Activated T-helper 9 cell treated with anti-CD3 and anti-CD28 coated beads, Interleukin-2, amount 50 U/mL, for 16 hours (primary cell): ENCODE data around the gene UBL7.
"Not testable (repeated sequence)": the region's sequence is repeated elsewhere in the genome, so short reads cannot be mapped to it uniquely, and the experiment has no call there.

ENCODE experiments used
- DNase-seq: peaks from one replicate; pipeline ENCODE4 v3.0.0-alpha.2; 2020; ENCODE audit warnings: low read depth

The UBL7 gene, protein sequence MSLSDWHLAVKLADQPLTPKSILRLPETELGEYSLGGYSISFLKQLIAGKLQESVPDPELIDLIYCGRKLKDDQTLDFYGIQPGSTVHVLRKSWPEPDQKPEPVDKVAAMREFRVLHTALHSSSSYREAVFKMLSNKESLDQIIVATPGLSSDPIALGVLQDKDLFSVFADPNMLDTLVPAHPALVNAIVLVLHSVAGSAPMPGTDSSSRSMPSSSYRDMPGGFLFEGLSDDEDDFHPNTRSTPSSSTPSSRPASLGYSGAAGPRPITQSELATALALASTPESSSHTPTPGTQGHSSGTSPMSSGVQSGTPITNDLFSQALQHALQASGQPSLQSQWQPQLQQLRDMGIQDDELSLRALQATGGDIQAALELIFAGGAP

DNA sequence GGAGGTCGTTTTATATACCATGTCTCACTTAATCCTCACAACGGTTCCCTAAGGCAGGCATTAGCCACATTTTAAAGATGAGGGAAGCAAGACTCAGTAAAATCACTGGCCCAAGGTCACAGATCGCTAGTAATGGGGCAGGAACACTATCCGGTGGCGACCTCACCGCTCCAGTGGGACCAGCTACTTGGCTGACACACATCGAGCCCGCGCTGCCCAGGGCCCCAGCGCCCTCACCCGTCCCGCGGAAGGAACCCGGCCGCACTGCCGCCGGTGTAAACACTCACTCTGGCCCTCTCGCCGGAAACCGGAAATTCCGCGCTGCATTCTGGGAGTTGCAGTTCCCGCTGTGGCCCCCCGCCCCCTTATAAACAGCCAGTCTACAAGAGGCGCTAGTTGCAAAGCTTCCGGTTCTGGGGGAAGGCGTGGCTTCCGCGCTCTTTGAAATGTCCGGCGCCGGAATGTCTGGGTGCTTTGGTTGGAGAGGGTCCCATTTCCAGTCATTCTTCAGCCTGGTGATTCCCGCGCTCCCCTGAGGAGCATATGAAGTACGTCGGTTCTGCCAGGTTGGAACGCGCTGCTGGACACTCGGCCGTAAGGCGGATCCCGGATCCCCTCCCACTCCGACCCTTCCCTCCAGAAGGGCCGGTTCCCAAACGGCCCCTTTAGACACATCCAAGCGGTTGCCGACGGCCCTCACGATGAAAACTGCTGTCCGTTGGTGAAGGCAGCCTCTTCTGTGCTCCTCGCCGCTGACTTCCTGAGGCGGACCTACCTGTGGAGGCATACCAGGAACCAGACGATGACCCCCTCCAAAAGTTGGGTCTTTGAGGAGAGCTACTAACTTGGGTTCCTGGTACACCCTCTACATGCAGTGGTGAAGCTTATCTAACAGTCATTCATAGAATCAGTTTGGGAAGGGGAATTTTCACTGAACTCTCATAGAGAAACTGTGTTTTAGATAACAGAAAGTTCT lies at the start of gene UBL7:
UBL7 (minus strand) TSS at position 290 of the 976 bp plus-strand sequence. CDS start 2,293 bp downstream, outside the sequence.
- DNase-seq: peak; percentile 95

DNA sequence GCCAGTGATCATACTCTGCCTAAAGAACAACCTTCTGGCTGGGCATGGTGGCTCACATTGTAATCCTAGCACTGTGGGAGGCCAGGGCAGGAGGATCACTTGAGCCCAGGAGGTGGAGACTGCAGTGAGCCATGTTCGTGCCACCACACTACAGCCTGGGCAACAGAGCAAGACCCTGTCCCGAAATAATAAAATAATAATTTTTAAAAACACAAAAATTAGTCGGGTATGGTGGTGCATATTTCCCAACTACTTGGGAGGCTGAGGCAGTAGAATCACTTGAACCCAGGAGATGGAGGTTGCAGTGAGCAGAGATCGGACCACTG lies 45.5 kb upstream of the UBL7 start:
- DNase-seq: no peak

DNA sequence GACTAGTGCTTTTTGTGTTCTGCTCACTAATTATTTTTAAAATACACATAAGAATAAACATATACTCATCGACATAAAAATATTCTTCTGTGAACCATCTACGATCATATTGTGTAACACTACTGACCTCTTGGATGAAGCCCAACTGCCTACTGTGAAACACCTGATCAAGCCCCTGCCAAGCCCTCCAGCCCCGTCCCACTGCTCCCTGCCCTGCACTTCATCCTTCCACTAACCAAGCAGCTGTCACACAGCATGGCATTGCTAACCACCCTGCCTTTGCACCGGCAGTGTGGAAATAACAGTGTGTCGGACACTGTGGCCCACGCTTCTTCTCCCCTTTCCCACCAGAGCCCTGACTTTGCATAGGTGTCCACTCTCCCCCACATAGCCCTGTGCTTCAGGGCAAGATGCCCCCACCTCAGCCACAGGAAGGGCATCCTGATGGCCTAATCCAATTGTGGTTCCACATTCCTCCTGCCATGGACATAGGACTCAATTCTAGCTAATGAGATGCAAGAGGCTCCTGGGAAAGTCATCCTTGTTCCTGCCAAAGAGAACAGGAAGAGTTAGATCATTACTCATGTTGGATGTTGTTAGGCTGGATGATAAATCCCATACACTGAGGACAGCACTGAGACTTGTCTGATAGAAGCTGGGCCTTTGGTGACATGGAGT lies 45.0 kb upstream of the UBL7 start:
- no peak for DNase-seq

DNA sequence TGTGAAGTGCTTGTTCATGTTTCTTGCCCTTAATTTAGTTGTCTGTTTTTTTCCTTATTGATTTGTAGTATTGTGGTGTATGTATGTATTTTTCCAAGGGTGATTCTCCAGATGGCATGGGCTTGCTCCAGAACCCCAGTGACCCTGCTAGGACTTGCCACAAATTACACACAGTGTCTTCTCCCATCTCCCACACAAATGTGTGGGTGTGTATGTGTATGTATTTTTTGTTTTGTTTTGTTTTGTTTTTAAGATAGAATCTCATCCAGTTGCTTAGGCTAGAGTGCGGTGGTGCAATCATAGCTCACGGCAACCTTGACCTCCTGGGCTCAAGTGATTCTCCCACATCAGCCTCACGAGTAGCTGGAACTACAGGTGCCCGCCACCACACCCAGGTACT lies 43.9 kb upstream of the UBL7 start:
- no peak for DNase-seq

DNA sequence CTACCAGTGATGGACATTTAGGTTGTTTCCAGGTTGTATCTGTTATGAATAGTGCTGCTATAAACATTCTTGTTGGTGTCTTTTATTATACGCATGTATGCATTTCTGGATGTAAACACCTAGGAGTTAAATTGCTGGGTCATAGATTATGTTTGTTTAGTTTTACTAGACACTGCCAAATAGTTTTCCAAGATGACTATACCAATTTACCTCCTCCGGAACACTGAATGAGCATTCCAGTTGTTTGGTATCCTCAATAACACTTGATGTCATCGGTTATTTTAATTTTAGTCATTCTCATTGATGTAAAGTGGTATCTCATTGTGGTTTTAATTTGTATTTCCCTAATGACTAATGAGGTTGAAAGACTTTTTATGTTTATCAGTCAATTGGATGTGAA lies 43.5 kb upstream of the UBL7 start:
- DNase-seq: no peak

DNA sequence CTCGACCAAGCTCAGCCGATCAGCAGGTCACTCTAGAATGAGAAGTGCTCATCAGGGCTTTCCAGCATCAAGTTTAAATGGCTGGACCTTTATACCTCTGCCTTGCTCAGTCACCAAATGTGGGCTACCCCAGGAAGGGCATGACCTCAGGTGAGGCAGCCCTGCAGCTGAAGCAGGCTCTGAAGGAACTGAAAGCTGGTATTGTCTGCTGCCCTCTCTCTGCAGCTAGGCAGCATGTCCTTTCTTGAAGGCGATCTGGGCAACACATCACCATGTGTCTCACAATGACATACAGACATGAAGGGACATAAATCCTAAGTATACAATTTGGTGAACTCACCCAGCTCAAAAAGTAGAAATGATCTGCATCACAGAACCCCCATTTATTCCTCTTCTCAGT lies 41.3 kb upstream of the UBL7 start:
- DNase-seq: no peak

DNA sequence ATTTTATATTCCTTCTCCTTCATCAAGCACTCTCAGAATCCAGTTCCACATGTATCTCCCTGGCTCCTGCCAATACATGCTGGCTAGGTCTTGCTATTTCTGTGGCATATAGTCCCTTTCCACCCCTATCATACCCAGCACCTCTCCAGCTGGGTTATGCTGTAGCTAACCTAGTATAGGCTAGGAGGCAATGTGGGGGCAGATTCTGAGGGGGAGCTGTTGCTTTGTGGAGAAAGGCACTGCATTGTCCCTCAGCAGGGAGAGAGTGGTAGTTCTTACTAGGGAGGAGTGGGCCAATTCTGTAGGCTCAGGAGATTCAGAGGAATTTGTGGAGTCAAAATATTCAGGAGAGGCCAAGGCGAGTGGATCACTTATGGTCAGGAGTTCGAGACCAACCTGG lies 39.4 kb upstream of the UBL7 start:
- no peak for DNase-seq

DNA sequence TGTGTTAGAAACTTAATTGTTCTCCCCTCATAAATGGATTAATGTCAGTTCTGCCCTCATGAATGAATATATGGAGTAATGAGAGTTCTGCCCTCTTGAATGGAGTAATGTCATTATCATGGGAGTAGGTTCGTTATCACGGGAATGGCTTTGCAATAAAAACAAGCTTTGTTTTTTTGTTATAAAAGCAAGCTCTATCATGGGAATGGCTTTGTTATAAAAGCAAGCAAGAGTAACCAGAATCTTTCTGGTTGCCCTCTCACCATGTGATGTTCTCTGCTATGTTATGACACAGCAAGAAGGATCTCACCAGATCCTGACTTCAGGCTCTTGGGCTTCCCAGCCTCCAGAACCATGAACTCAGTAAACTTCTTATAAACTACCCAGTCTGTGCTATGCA lies 38.4 kb upstream of the UBL7 start:
- no peak for DNase-seq

DNA sequence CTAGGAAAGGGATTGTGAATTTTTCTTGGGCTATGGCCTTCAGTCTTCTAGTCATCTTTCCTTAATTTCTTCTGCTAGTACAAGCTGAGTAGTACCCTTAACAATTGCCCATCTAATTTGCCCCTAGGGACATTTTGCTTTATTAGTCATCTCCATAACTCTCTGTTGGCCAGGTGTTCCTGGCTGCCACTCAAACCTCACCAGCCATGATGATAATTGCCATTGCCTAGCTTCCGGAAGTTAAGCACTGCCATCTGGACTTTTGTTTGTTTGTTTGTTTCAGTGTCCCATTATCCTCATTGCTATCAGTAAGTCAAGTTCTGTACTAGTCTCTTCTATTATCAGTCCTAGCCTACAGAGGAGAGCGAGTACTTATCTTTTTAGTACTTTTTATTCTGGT lies 36.6 kb upstream of the UBL7 start:
- DNase-seq: no peak

DNA sequence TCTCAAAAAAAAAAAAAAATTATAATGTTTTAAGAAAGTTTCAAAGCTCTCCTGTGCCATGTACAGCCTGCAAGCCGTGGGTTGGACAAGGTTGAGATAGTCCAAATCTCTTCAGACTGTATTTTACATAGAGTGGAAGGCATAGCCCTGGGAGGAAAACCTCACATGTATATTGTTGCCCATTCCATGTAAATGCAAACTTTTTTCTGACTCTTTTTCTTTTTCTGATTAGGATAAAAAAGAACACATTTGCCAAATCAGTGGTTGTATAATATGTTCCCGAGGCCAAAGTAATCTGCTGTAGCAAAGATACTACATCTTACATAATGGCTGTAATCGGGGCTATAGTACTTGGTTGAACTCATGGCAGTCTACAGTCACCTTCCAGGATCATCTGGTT lies 35.7 kb upstream of the UBL7 start:
- DNase-seq: no peak

DNA sequence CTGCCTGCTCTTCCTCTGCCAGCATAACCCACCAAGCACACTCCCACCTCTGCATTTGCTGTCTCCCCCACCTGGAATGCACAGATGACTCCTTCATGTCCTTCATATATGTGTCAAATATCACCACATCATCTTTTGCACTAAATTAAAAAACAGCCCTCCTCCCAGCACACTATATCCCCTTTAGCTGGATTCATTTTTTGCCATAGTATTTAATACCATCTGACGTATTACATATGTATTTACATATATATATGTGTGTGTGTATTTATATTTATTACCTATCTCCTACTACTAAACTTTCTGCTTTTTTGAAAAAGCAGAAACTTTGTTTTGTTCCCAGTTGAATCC lies 29.4 kb upstream of the UBL7 start:
- DNase-seq: no peak

DNA sequence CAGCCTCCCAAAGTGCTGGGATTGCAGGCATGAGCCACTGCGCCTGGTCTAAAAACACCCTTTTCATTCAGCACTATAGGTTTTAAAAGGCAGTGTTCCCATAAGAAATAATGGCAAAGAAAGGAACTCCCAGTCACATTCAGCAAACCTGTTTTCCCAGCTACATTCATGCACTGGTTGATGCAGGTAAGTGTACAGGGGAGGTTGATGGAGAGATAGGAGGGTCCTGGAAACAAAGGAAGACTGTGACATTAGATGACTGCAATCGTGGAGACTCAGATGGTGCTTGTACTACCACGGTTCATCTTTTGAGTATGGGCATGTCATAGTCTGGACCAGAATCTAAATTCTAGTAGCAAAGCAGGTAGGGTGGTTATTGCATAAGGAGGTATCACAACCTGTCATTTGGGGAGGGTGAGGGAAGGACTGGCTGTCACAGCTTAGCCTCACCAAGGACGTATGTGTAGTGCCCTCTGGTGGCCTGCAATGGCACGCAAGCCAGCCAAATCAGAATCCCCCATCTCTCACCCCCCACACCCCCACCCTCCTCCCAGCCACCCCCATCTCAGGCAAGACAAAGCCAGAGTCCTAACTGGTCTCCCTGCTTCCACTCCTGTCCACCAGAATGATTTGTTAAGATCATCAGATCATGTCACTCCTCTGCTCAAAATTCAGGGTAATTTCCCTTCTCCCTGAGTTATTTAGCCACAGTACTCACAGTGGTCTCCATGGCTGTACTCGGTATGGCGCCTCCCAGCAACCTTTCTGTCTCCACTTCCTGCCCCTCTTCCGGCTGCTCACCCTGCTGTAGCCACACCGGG lies 28.8 kb upstream of the UBL7 start:
- DNase-seq: peak; percentile 49

DNA sequence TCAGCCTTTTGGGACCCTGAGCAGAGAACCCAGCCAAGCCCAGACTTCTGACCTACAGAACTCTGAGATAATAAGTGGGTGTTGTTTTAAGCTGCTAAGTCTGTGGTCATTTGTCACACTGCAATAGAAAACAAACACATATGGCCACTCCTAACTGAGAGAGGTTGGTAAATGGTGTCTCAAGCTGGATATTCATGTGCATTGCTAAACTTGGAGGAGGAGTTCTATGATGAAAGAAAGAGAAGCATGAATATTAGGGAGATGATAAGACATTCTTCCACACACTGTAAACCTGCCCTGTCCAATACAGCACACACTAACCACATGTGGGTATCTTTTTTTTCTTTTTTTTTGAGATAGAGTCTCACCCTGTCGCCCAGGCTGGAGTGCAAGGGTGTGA lies 27.8 kb upstream of the UBL7 start:
- DNase-seq: no peak

DNA sequence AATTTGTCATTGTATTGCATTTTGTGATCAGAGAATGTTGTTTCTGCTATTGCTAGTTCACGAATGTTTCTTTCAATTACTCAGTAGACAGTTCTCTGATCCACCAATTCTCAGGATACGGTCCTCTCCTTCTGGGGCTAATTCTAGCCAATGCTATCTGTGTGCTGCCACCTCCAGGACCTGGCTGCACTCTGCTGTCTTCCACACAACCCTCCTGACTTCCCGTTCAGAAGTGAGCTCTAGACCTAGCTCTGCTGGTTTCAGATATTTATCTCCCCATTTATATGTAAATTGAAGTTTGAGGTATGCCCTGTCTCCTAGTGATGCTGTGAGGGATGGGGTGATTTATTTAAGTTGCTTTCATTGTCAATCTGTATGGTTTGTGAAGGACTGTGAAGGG lies 21.7 kb upstream of the UBL7 start:
- DNase-seq: no peak

DNA sequence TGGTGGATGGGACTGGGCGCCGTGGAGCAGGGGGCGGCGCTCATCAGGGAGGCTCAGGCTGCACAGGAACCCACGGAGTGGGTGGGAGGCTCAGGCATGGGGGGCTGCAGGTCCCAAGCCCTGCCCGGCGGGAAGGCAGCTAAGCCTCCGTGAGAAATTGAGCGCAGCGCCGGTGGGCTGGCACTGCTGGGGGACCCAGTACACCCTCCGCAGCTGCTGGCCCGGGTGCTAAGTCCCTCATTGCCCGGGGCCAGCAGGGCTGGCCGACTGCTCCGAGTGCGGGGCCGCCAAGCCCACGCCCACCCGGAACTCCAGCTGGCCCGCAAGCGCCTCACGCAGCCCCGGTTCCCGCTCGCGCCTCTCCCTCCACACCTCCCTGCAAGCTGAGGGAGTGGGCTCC lies 19.4 kb upstream of the UBL7 start:
- DNase-seq: not testable (repeated sequence)

DNA sequence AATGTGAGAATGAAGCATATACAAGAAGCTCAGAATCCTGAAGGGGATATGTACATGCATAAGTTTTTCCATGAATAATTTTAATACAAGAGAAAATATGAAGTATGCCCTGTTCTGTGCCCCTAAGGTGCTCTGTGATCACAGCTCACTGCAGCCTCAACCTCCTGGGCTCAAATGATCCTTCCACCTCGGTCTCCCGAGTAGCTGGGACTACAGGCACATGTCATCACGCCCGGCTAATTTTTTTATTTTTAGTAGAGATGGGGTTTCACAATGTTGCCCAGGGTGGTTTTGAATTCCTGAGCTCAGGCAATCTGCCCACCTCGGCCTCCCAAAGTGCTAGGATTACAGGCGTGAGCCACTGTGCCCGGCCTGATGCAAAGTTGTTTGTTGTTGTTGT lies 10.7 kb upstream of the UBL7 start:
- not testable (repeated sequence) for DNase-seq

DNA sequence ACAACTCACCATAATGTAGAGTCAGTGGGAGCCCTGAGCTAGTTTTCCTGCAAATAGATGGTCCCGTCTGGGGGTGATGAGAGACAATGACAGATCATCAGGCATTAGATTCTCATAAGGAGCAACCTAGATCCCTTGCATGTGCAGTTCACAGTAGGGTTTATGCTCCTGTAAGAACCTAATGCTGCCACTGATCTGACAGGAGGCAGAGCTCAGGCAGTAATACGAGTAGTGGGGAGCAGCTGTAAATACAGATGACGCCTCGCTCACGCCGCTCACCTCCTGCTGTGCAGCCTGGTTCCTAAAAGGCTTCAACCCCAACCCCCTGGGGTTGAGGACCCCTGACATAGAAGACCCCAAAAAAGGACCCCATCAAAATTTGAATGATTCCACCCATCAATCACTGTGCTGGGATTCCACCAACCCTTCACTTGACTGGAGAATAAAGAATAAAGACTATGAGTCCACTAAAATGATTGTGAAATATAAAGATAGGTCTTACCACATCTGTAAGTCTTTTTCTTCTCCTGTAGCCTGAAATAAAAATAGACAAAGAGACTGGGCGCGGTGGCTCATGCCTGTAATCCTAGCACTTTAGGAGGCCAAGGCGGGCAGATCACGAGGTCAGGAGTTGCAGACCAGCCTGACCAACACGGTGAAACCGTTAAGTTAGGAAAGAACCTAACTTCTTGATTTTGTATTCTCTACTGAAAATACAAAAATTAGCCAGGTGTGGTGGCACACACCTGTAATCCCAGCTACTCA lies 9.9 kb upstream of the UBL7 start:
- no peak for DNase-seq

DNA sequence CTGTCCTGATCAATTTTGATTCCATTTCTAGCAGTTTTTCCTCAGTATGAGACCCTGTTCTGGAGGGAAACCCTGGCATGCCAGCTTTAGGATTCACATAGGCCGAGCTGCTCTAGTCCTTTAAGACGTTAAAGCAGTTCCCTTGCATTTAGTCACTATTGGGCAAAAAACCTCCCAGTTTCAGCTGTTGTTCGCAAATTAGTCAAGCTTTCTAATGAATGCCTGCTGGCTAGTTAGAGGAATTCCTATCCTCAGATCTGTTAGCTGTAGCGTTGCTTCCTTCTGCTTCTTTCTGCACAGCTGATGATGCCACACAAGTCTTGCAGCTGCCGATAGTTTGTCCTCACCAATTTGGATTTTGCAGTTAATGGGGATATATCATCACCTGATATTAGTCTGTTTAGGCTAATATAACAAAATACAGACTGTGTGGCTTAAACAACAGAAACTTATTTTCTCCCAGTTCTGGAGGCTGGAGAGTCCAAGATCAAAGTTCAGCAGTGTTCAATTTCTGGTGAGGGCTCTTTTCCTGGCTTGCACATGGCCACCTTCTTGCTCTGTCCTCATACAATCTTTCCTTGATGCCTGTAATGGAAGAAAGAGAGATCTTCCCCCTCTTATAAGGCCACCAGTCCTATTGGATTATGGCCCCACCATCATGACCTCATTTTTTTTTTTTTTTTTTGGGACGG lies 7.5 kb upstream of the UBL7 start:
- DNase-seq: no peak

DNA sequence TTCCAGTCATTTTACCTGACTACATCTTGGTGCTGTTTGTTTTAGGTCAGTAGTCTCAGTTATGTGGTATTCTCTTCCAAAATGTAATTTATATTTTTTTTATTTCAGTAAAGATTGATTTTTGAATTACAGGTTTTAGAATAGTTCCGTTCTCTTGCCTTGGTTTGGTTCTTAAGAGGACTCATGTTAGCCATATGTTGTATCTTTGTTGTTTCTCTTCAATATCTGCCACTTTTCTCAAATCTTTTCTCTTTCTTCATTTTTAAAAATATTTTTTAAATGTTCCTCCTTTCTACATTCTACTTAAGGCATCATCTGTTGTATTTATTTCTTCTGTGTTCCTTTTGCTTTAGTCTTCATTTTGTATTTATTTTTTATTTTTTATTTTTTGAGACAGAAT lies 5.6 kb upstream of the UBL7 start:
- no peak for DNase-seq

DNA sequence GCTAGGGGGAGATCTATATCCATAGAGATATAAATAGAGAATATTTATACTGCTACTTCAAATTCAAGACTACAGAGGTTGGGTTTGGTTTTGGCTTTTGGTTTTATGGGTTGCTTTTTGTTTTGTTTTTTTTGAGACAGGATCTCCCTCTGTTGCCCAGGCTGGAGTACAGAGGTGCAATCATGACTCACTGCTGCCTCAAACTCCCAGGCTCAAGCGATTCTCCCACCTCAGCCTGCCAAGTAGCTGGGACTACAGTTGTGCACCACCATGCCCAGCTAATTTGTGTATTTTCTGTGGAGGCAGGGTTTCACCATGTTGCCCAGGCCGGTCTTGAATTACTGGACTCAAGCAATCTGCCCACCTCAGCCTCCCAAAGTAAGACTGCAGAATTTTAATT lies 3.9 kb upstream of the UBL7 start:
- no peak for DNase-seq

DNA sequence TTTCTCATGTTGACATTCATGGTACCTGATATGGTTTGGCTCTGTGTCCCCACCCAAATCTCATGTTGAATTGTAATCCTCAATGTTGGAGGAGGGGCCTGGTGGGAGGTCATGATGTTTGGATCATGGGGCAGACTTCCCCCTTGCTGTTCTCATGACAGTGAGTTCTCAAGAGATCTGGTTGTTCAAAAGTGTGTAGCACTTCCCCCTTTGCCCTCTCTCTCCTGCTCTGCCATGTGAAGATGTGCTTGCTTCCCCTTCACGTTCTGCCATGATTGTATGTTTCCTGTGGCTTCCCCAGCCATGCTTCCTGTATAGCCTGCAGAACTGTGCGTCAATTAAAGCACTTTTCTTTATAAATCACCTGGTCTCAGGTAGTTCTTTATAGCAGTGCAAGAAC lies 3.3 kb upstream of the UBL7 start:
- no peak for DNase-seq
